Uterus (tissue), 4 donors: ENCODE data around the gene ABL1. TPM values are rescaled to one million over a fixed set of nuclear protein-coding genes. Genes with fewer than 3 reads are reported as not detected.

Experiments
- DNase-seq, 2 donors: peaks; one replicate each; pipeline ENCODE4 v3.0.0-alpha.2; 2019 to 2020
- H3K27ac ChIP-seq, 2 donors: fragments of 200-600 bp; sonication (generic); 1 replicate in 1 of 2; 2 replicates in 1 of 2; pipeline ENCODE4 v1.5.1; 2016 to 2018
- H3K27me3 ChIP-seq, 2 donors: fragments of 200-600 bp; sonication (generic); one replicate each; pipeline ENCODE4 v1.5.1; 2018 to 2019; ENCODE audit warnings: control low read depth in 1 of 2
- H3K36me3 ChIP-seq, 2 donors: fragments of 200-600 bp; sonication (generic); one replicate each; pipeline ENCODE4 v1.5.1; 2019; ENCODE audit warnings: control low read depth in 1 of 2
- H3K4me1 ChIP-seq, 2 donors: fragments of 200-600 bp; sonication (generic); one replicate each; pipeline ENCODE4 v1.5.1; 2018 to 2019; ENCODE audit warnings: control low read depth in 1 of 2
- H3K4me3 ChIP-seq, 2 donors: fragments of 200-600 bp; sonication (generic); 1 replicate in 1 of 2; 2 replicates in 1 of 2; pipeline ENCODE4 v1.5.1; 2018 to 2019; ENCODE audit warnings: mild to moderate bottlenecking in 1 of 2
- H3K9me3 ChIP-seq, 2 donors: fragments of 200-600 bp; sonication (generic); one replicate each; pipeline ENCODE4 v1.5.1; 2019; ENCODE audit warnings: control low read depth in 1 of 2
- CTCF ChIP-seq, 4 experiments: fragments of 200-600 bp in 2 of 4; fragments of 450-650 bp in 2 of 4; sonication (generic) in 2 of 4; IDR thresholded peaks; one replicate each; pipeline ENCODE4 v1.5.1; 2016 to 2019; ENCODE audit warnings: antibody characterized with exemption in 4 of 4, mild to moderate bottlenecking in 2 of 4, moderate library complexity in 1 of 4
- POLR2A ChIP-seq, 2 donors: fragments of 450-650 bp; IDR thresholded peaks; one replicate each; pipeline ENCODE4 v1.6.1; 2016; ENCODE audit warnings: antibody characterized with exemption in 2 of 2, mild to moderate bottlenecking in 1 of 2, moderate library complexity in 1 of 2
- intact Hi-C: fragments of 100-400 bp; cut with DNase I; formaldehyde crosslinking; loops from one replicate; pipeline ENCODE4 v1.15.1; 2023; ENCODE audit warnings: low total_unique reads
- total RNA-seq, 4 donors: library from RNA; depleted of rRNA in 3 of 4; stranded (reverse); fragments of >200 nt in 3 of 4; gene quantifications; one replicate each; pipeline versions ENCODE4 v1.1.0 to v1.2.4, GENCODE V29; 2014 to 2023
- donor health status: DM: yes; HTN: yes; CAD: no.

The ABL1 gene
- total RNA-seq, 4 donors from 2014 or later, result 22.5 to 117 (median 57.8) TPM

GRCh38 chr9:130878295-130878694 is 43.2 kb downstream of the ABL1 start:
- no peaks in the 10 kb centered on the region for H3K36me3 ChIP-seq
- H3K27me3 ChIP-seq, result no peaks in the 10 kb centered on the region
- no peaks in the 10 kb centered on the region for H3K9me3 ChIP-seq
- intact Hi-C loops, result no loop called here
- H3K4me1 ChIP-seq, result no peaks in the 10 kb centered on the region
- DNase-seq, result no peak
- H3K27ac ChIP-seq, result no peak overlapping the region
- no peak for TF ChIP-seq CTCF (IDR thresholded peaks at IDR 0.05)
- no peak for TF ChIP-seq POLR2A (IDR thresholded peaks at IDR 0.05)
- no peak overlapping the region for H3K4me3 ChIP-seq

- no peak overlapping the region for H3K27ac ChIP-seq
- H3K9me3 ChIP-seq, result no peaks in the 10 kb centered on the region
- H3K4me3 ChIP-seq, result no peak overlapping the region
- H3K4me1 ChIP-seq, result no peaks in the 10 kb centered on the region
- intact Hi-C loops, result no loop called here
- no peaks in the 10 kb centered on the region for H3K27me3 ChIP-seq
- DNase-seq, result no peak
- no peak for TF ChIP-seq POLR2A (IDR thresholded peaks at IDR 0.05)
- TF ChIP-seq CTCF (IDR thresholded peaks at IDR 0.05), result no peak
- no peaks in the 10 kb centered on the region for H3K36me3 ChIP-seq
These were observed 44.9 kb downstream of the ABL1 start for GRCh38 chr9:130879863-130880411.

GRCh38 chr9:130880599-130881220 is 45.7 kb downstream of the ABL1 start:
- intact Hi-C loops, result no loop called here
- DNase-seq, result no peak
- H3K9me3 ChIP-seq, result no peaks in the 10 kb centered on the region
- H3K27me3 ChIP-seq, result no peaks in the 10 kb centered on the region
- H3K36me3 ChIP-seq, result no peaks in the 10 kb centered on the region
- TF ChIP-seq CTCF (IDR thresholded peaks at IDR 0.05), result no peak
- no peak for TF ChIP-seq POLR2A (IDR thresholded peaks at IDR 0.05)
- H3K4me1 ChIP-seq, result no peaks in the 10 kb centered on the region
- H3K4me3 ChIP-seq, result no peak overlapping the region
- no peak overlapping the region for H3K27ac ChIP-seq

GRCh38 chr9:130881516-130881915 is 46.5 kb downstream of the ABL1 start:
- H3K4me1 ChIP-seq, result no peaks in the 10 kb centered on the region
- no peak overlapping the region for H3K27ac ChIP-seq
- no peaks in the 10 kb centered on the region for H3K36me3 ChIP-seq
- no peaks in the 10 kb centered on the region for H3K9me3 ChIP-seq
- DNase-seq, result no peak
- intact Hi-C loops, result no loop called here
- no peak for TF ChIP-seq POLR2A (IDR thresholded peaks at IDR 0.05)
- TF ChIP-seq CTCF (IDR thresholded peaks at IDR 0.05), result no peak
- no peaks in the 10 kb centered on the region for H3K27me3 ChIP-seq
- no peak overlapping the region for H3K4me3 ChIP-seq

GRCh38 chr9:130882696-130883225 is 47.7 kb downstream of the ABL1 start:
- Histone ChIP-seq H3K9me3 (no peaks in the 10 kb centered on the region), H3K27ac (no peak overlapping the region), H3K36me3 (no peaks in the 10 kb centered on the region), H3K4me1 (no peaks in the 10 kb centered on the region), H3K4me3 (no peak overlapping the region), H3K27me3 (no peaks in the 10 kb centered on the region)
- TF ChIP-seq POLR2A (IDR thresholded peaks at IDR 0.05) (no peak), CTCF (IDR thresholded peaks at IDR 0.05) (no peak)
- intact Hi-C loops, result no loop called here
- DNase-seq, result no peak
